ENCODE measurements around the gene ACP5.

DNA sequence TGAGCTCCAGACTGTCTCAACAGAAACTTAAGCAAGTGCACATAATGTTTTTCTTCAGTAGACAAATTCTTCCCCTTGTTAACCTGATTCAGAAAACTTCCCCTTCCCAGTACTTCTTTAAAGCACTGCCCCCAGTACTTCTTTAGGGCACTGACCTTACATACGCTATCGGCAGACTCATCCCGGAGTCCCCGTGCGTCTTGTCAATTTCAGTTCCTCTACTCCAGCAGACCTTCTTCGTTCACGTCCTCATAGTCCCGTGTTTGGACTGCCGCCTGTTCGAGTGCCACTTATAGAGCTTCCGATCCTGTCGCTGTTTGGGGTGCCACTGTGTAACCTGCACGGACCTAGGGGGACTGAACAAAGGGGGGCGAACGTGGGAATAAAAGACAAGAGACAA is 48.8 kb upstream of the ACP5 start:
- no peak for TF ChIP-seq CTCF (IDR thresholded peaks at IDR 0.05)
- no peak for TF ChIP-seq POLR2A (IDR thresholded peaks at IDR 0.05)

All from adrenal gland (tissue), 5 donors.